Parathyroid adenoma (tissue), 2 donors: ENCODE data around the gene PDLIM3.

ENCODE experiments used
- H2AFZ ChIP-seq: fragments of 300-600 bp; sonication (generic); one replicate; pipeline ENCODE4 v1.7.0; 2017; ENCODE audit warnings: antibody characterized with exemption, mild to moderate bottlenecking
- H3K27ac ChIP-seq: fragments of 300-600 bp; sonication (generic); one replicate; pipeline ENCODE4 v1.7.0; 2017
- H3K27me3 ChIP-seq: fragments of 300-600 bp; sonication (generic); one replicate; pipeline ENCODE4 v1.7.0; 2017; ENCODE audit warnings: low read length; ENCODE audit not compliant: control insufficient read depth, insufficient read depth
- H3K36me3 ChIP-seq: fragments of 300-600 bp; sonication (generic); one replicate; pipeline ENCODE4 v1.7.0; 2017; ENCODE audit warnings: low read length; ENCODE audit not compliant: control insufficient read depth, insufficient read depth
- H3K4me1 ChIP-seq: fragments of 300-600 bp; sonication (generic); one replicate; pipeline ENCODE4 v1.7.0; 2017; ENCODE audit warnings: control low read depth
- H3K4me2 ChIP-seq: fragments of 300-600 bp; sonication (generic); one replicate; pipeline ENCODE4 v1.7.0; 2017; ENCODE audit warnings: low read length
- H3K4me3 ChIP-seq: fragments of 300-600 bp; sonication (generic); one replicate; pipeline ENCODE4 v1.7.0; 2017; ENCODE audit warnings: low read depth, low read length
- H3K79me2 ChIP-seq: fragments of 300-600 bp; sonication (generic); one replicate; pipeline ENCODE4 v1.7.0; 2017; ENCODE audit warnings: control low read depth
- H3K9ac ChIP-seq: fragments of 300-600 bp; sonication (generic); one replicate; pipeline ENCODE4 v1.7.0; 2017; ENCODE audit warnings: mild to moderate bottlenecking
- H3K9me3 ChIP-seq: fragments of 300-600 bp; sonication (generic); one replicate; pipeline ENCODE4 v1.7.0; 2017; ENCODE audit warnings: low read length; ENCODE audit not compliant: control insufficient read depth
- TF ChIP-seq, protein P1 (sequence below): fragments of 300-600 bp; sonication (generic); IDR thresholded peaks from one replicate; pipeline ENCODE4 v1.7.0; 2017; ENCODE audit warnings: antibody characterized with exemption, mild to moderate bottlenecking
- donor health status: primary hyperparathyroidism.

PDLIM3 gene

DNA sequence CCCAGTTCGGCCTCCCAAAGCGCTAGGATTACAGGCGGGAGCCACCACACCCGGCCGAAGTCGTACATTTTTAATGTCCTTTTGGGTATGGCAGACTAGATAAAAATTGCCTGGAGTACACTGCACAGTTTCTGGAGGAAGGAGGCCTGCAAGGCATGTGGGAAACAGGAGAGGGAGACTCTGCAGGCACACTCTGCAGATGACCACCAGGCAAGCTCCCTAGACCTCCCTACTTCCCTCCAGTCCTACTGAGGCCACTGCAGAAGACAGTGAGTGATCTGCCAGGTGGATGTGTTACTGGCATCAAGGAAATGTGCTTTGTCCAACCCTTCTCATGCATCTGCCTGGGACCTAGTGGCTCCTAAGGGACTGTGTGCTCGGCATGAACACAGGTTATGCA, 11.4 kb downstream of the PDLIM3 start:
- Histone ChIP-seq H3K36me3 (no peaks in the 10 kb centered on the region), H3K27me3 (no peaks in the 10 kb centered on the region), H3K79me2 (no peaks in the 10 kb centered on the region), H3K4me3 (no peak overlapping the region), H3K4me1 (no peaks in the 10 kb centered on the region), H3K9ac (no peak overlapping the region), H3K9me3 (no peaks in the 10 kb centered on the region), H2AFZ (no peak overlapping the region), H3K4me2 (no peak overlapping the region), H3K27ac (no peak overlapping the region)
- TF ChIP-seq, protein P1, sequence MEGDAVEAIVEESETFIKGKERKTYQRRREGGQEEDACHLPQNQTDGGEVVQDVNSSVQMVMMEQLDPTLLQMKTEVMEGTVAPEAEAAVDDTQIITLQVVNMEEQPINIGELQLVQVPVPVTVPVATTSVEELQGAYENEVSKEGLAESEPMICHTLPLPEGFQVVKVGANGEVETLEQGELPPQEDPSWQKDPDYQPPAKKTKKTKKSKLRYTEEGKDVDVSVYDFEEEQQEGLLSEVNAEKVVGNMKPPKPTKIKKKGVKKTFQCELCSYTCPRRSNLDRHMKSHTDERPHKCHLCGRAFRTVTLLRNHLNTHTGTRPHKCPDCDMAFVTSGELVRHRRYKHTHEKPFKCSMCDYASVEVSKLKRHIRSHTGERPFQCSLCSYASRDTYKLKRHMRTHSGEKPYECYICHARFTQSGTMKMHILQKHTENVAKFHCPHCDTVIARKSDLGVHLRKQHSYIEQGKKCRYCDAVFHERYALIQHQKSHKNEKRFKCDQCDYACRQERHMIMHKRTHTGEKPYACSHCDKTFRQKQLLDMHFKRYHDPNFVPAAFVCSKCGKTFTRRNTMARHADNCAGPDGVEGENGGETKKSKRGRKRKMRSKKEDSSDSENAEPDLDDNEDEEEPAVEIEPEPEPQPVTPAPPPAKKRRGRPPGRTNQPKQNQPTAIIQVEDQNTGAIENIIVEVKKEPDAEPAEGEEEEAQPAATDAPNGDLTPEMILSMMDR: no peak

DNA sequence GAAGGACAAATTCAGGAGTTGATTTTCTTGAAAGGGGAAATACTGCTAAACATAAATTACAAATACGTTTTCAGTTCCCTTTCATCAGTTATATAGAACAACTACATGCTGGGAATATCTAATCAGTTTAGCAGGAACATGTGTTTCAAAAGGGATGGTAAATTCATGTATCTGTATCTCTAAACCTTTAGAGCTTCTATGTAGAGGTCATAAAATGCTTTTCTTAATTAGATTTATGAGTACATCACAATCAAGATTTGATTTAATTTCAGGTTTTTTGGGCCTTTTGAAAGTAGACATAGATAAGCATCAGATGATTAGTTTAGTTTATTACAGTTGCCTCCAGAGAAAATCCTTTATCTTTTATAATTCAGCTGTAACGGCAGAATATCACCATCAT, 12.9 kb downstream of the PDLIM3 start:
- Histone ChIP-seq H3K9me3 (no peaks in the 10 kb centered on the region), H3K79me2 (no peaks in the 10 kb centered on the region), H2AFZ (no peak overlapping the region), H3K4me3 (no peak overlapping the region), H3K36me3 (no peaks in the 10 kb centered on the region), H3K27me3 (no peaks in the 10 kb centered on the region), H3K27ac (no peak overlapping the region), H3K9ac (no peak overlapping the region), H3K4me1 (no peaks in the 10 kb centered on the region), H3K4me2 (no peak overlapping the region)
- TF ChIP-seq, protein P1: no peak

DNA sequence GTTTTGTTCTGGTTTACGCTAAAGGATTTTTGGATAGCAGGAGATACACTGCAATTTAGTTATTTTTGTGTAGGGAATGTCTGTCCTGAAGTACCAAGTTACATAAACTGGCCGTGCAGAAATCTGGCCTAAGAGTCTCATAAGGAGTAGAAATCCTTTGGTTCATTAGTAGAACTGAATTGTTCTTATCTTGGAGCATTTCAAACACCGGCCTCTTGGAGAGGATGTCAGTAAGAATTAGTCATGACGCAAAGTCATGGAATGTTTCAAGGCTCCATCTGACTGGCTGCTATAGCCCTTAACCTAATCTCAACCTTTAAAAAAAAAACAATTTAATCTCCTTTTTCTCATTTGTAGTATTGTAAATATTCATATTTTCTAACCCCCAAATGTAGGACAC, 15.2 kb downstream of the PDLIM3 start:
- Histone ChIP-seq H3K79me2 (no peaks in the 10 kb centered on the region), H3K27ac (no peak overlapping the region), H3K27me3 (no peaks in the 10 kb centered on the region), H3K4me1 (no peaks in the 10 kb centered on the region), H3K4me2 (no peak overlapping the region), H3K9me3 (no peaks in the 10 kb centered on the region), H2AFZ (no peak overlapping the region), H3K36me3 (no peaks in the 10 kb centered on the region), H3K4me3 (no peak overlapping the region), H3K9ac (no peak overlapping the region)
- TF ChIP-seq, protein P1: no peak

DNA sequence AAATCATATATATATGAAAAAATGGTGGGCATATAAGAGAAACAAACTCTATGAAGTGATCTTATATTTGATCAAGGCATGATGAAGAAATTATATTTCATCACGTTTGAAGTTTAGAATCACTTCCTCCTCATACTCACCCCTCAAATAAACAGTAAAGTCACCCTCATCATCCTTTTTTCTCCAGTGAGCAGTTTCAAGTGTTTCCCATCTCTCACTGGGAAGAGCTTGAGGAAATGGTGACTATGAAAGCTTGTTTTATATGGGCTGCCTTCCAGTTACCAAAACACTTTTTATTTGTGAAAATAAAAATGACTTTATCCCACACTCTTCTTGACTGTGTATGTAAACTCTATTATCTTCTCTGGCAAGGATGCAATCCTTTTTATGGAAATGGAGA, 16.8 kb downstream of the PDLIM3 start:
- no peaks in the 10 kb centered on the region for H3K4me1 ChIP-seq
- no peak overlapping the region for H3K4me3 ChIP-seq
- TF ChIP-seq, protein P1: no peak
- no peaks in the 10 kb centered on the region for H3K36me3 ChIP-seq
- no peak overlapping the region for H3K4me2 ChIP-seq
- no peaks in the 10 kb centered on the region for H3K9me3 ChIP-seq
- H3K27me3 ChIP-seq: no peaks in the 10 kb centered on the region
- H3K9ac ChIP-seq: no peak overlapping the region
- no peak overlapping the region for H2AFZ ChIP-seq
- H3K27ac ChIP-seq: no peak overlapping the region
- H3K79me2 ChIP-seq: no peaks in the 10 kb centered on the region

DNA sequence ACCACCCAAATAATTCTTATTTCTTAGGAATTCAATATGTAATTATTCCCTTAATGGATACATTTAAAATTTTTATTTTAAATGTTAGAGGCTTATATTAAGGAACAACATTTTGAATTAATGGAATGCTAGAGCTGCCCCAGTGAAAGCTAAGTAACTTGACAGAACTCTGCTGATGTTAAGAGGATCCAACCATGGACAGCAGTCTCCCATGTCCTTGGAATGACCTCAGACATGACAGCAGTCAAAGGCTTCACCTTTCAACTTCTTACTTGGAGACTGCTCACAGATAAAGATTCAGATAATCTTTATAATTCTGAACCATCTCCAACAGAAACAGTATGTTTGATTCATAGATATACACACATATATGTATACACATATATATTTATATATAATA, 17.2 kb downstream of the PDLIM3 start:
- TF ChIP-seq, protein P1: no peak
- Histone ChIP-seq H3K4me3 (no peak overlapping the region), H3K9me3 (no peaks in the 10 kb centered on the region), H3K36me3 (no peaks in the 10 kb centered on the region), H3K4me2 (no peak overlapping the region), H3K9ac (no peak overlapping the region), H3K27ac (no peak overlapping the region), H3K79me2 (no peaks in the 10 kb centered on the region), H3K27me3 (no peaks in the 10 kb centered on the region), H2AFZ (no peak overlapping the region), H3K4me1 (no peaks in the 10 kb centered on the region)
